H1 (cell line): ENCODE data around the gene APP. TPM values are rescaled to one million over a fixed set of nuclear protein-coding genes. Genes with fewer than 3 reads are reported as not detected.

Source experiments
- CTCF ChIA-PET: fragments of 300-600 bp; sonication (Branson Sonifier 250); formaldehyde crosslinking; loops from one replicate; lab custom pipeline; 2021; ENCODE audit not compliant: partially characterized antibody; lab: Charles Lee
- POLR2A ChIA-PET: fragments of 300-600 bp; sonication (Branson Sonifier 250); formaldehyde crosslinking; loops from one replicate; lab custom pipeline; 2021; ENCODE audit warnings: inconsistent platforms; ENCODE audit not compliant: partially characterized antibody; lab: Charles Lee
- DNase-seq, 2 experiments: peaks; one replicate each; pipeline versions ENCODE4 v3.0.0 to v3.0.0-alpha.2; 2010 to 2022; ENCODE audit warnings: low spot score in 2 of 2, low read depth in 1 of 2, mixed read lengths in 1 of 2
- FAIRE-seq: peaks from 2 replicates; lab custom pipeline; 2011; peaks lifted over from hg19 to GRCh38; lab: Jason Lieb, UNC
- H2AFZ ChIP-seq: 2 replicates; pipeline ENCODE4 v1.8.1; 2012; ENCODE audit warnings: low read length, inconsistent platforms
- H2AK5ac ChIP-seq: 2 replicates; pipeline ENCODE4 v1.6.1; 2013; ENCODE audit warnings: low read depth, low read length
- H2BK120ac ChIP-seq: replicated peaks from 2 replicates; pipeline ENCODE3; 2013; ENCODE audit warnings: low read depth, low read length, inconsistent platforms
- H2BK12ac ChIP-seq: 2 replicates; pipeline ENCODE4 v1.6.1; 2013; ENCODE audit warnings: low read depth, low read length
- H2BK15ac ChIP-seq: 2 replicates; pipeline ENCODE4 v1.6.1; 2013; ENCODE audit warnings: low read length
- H2BK20ac ChIP-seq: 2 replicates; pipeline ENCODE4 v1.6.1; 2013; ENCODE audit warnings: low read length
- H2BK5ac ChIP-seq: 2 replicates; pipeline ENCODE4 v1.6.1; 2013; ENCODE audit warnings: low read depth, low read length
- H3K14ac ChIP-seq: 2 replicates; pipeline ENCODE4 v1.6.1; 2013; ENCODE audit warnings: inconsistent platforms; ENCODE audit not compliant: insufficient read length
- H3K18ac ChIP-seq: 2 replicates; pipeline ENCODE4 v1.6.1; 2013; ENCODE audit warnings: low read length; ENCODE audit errors: extremely low read depth
- H3K23ac ChIP-seq: 2 replicates; pipeline ENCODE4 v1.6.1; 2013; ENCODE audit warnings: inconsistent platforms; ENCODE audit not compliant: insufficient read length
- H3K23me2 ChIP-seq: 2 replicates; pipeline ENCODE4 v1.6.1; 2013; ENCODE audit warnings: low read depth, low read length
- H3K27ac ChIP-seq: 2 replicates; pipeline ENCODE4 v1.6.1; 2011; ENCODE audit warnings: low read depth, low read length, inconsistent platforms
- H3K27me3 ChIP-seq, 4 experiments: replicated peaks in 1 of 4; 1 replicate in 1 of 4; 2 replicates in 3 of 4; pipeline versions ENCODE4 v1.6.1 to v1.8.1; 2011 to 2013; ENCODE audit warnings: low read length in 3 of 4, mild to moderate bottlenecking in 3 of 4, inconsistent platforms in 2 of 4, mixed read lengths in 2 of 4, moderate library complexity in 1 of 4; ENCODE audit not compliant: control insufficient read depth in 3 of 4, insufficient read depth in 3 of 4; ENCODE audit errors: extremely low read depth in 1 of 4
- H3K36me3 ChIP-seq, 4 experiments: 2 replicates each; pipeline versions ENCODE4 v1.6.1 to v1.8.1; 2011 to 2013; ENCODE audit warnings: mild to moderate bottlenecking in 4 of 4, low read length in 3 of 4, moderate library complexity in 2 of 4, control low read depth in 1 of 4, inconsistent platforms in 1 of 4; ENCODE audit not compliant: insufficient read depth in 4 of 4, control insufficient read depth in 2 of 4
- H3K4ac ChIP-seq: replicated peaks from 2 replicates; pipeline ENCODE3; 2013; ENCODE audit warnings: low read length, low read depth, mixed read lengths, inconsistent platforms; ENCODE audit not compliant: insufficient read length
- H3K4me1 ChIP-seq, 4 experiments: replicated peaks in 1 of 4; 1 replicate in 1 of 4; 2 replicates in 3 of 4; pipeline versions ENCODE4 v1.6.1 to v1.8.1; 2011 to 2013; ENCODE audit warnings: low read length in 3 of 4, inconsistent platforms in 2 of 4, mixed read lengths in 1 of 4; ENCODE audit not compliant: insufficient read depth in 4 of 4, control insufficient read depth in 3 of 4
- H3K4me2 ChIP-seq, 2 experiments: 2 replicates each; pipeline versions ENCODE4 v1.6.1 to v1.8.1; 2011 to 2013; ENCODE audit warnings: low read depth in 2 of 2, low read length in 2 of 2, control low read depth in 1 of 2, inconsistent platforms in 1 of 2, mild to moderate bottlenecking in 1 of 2; ENCODE audit not compliant: insufficient read depth in 1 of 2
- H3K4me3 ChIP-seq, 4 experiments: fragments of 200-600, 300-600 bp in 1 of 4; sonication (generic), shearing (Covaris generic), sonication (Bioruptor Twin) in 1 of 4; 2 replicates each; pipeline versions ENCODE4 v1.5.1 to v1.8.1; 2011 to 2016; ENCODE audit warnings: low read length in 4 of 4, low read depth in 3 of 4, control low read depth in 2 of 4, inconsistent platforms in 2 of 4, mild to moderate bottlenecking in 2 of 4, mixed read lengths in 1 of 4, moderate library complexity in 1 of 4; ENCODE audit not compliant: insufficient read depth in 2 of 4; ENCODE audit errors: extremely low read depth in 1 of 4
- H3K56ac ChIP-seq: replicated peaks from 2 replicates; pipeline ENCODE3; 2013; ENCODE audit warnings: low read depth, mild to moderate bottlenecking, mixed read lengths, low read length, inconsistent platforms; ENCODE audit not compliant: insufficient read length
- H3K79me1 ChIP-seq: 2 replicates; pipeline ENCODE4 v1.6.1; 2013; ENCODE audit warnings: low read depth, low read length, control low read depth
- H3K79me2 ChIP-seq, 2 experiments: 2 replicates each; pipeline versions ENCODE4 v1.6.1 to v1.8.1; 2012 to 2013; ENCODE audit warnings: low read length in 2 of 2, mild to moderate bottlenecking in 2 of 2, inconsistent platforms in 1 of 2; ENCODE audit not compliant: insufficient read depth in 2 of 2, control insufficient read depth in 1 of 2
- H3K9ac ChIP-seq, 4 experiments: replicated peaks in 1 of 4; 1 replicate in 1 of 4; 2 replicates in 3 of 4; pipeline versions ENCODE4 v1.6.1 to v1.8.1; 2011 to 2013; ENCODE audit warnings: low read depth in 3 of 4, low read length in 3 of 4, control low read depth in 2 of 4, mild to moderate bottlenecking in 2 of 4, moderate library complexity in 2 of 4, inconsistent platforms in 1 of 4; ENCODE audit errors: extremely low read depth in 1 of 4
- H3K9me3 ChIP-seq, 2 experiments: 2 replicates each; pipeline versions ENCODE4 v1.6.1 to v1.8.1; 2012 to 2013; ENCODE audit warnings: mild to moderate bottlenecking in 2 of 2, moderate library complexity in 2 of 2, control low read depth in 1 of 2, inconsistent platforms in 1 of 2, low read depth in 1 of 2, low read length in 1 of 2, mixed read lengths in 1 of 2; ENCODE audit not compliant: insufficient read depth in 2 of 2
- H4K20me1 ChIP-seq, 2 experiments: replicated peaks in 1 of 2; 2 replicates each; pipeline versions ENCODE3 to v1.8.1; 2011 to 2013; ENCODE audit warnings: inconsistent platforms in 2 of 2, low read length in 2 of 2, mild to moderate bottlenecking in 1 of 2; ENCODE audit not compliant: insufficient read depth in 2 of 2, control insufficient read depth in 1 of 2
- H4K5ac ChIP-seq: 2 replicates; pipeline ENCODE4 v1.6.1; 2013; ENCODE audit warnings: low read length, low read depth, mixed read lengths, inconsistent platforms; ENCODE audit not compliant: insufficient read length
- H4K8ac ChIP-seq: 2 replicates; pipeline ENCODE4 v1.8.0; 2013; ENCODE audit warnings: mild to moderate bottlenecking, moderate library complexity, low read length, inconsistent platforms; ENCODE audit not compliant: insufficient read depth; ENCODE audit errors: extremely low read depth
- H4K91ac ChIP-seq: replicated peaks from 2 replicates; pipeline ENCODE3; 2013; ENCODE audit warnings: low read length, mixed read lengths, inconsistent platforms; ENCODE audit not compliant: insufficient read length
- BACH1 ChIP-seq: IDR thresholded peaks from 2 replicates; pipeline ENCODE4 v1.6.1; 2012; ENCODE audit warnings: low read length, improper control_type of control experiment
- CHD2 ChIP-seq: IDR thresholded peaks from 2 replicates; pipeline ENCODE4 v1.6.1; 2012; ENCODE audit warnings: low read length, improper control_type of control experiment
- CREB1 ChIP-seq: IDR thresholded peaks from 2 replicates; pipeline ENCODE4 v1.6.1; 2012; ENCODE audit warnings: inconsistent platforms
- EGR1 ChIP-seq: IDR thresholded peaks from 2 replicates; pipeline ENCODE4 v1.6.1; 2011; ENCODE audit warnings: low read depth, low read length, borderline replicate concordance
- RAD21 ChIP-seq, 2 experiments: IDR thresholded peaks in 1 of 2; conservative IDR thresholded peaks in 1 of 2; 2 replicates each; pipeline ENCODE4 v1.6.1; 2011; ENCODE audit warnings: low read depth in 2 of 2, low read length in 2 of 2, improper control_type of control experiment in 1 of 2, inconsistent platforms in 1 of 2, mild to moderate bottlenecking in 1 of 2, moderate library complexity in 1 of 2
- RBBP5 ChIP-seq: IDR thresholded peaks from 2 replicates; pipeline ENCODE4 v1.7.1; 2012; ENCODE audit warnings: low read depth, mild to moderate bottlenecking, inconsistent platforms, low read length, moderate library complexity, borderline replicate concordance
- SIN3A ChIP-seq, 2 experiments: IDR thresholded peaks in 1 of 2; conservative IDR thresholded peaks in 1 of 2; 2 replicates each; pipeline ENCODE4 v1.6.1; 2011 to 2012; ENCODE audit warnings: low read length in 2 of 2, improper control_type of control experiment in 1 of 2, low read depth in 1 of 2, mild to moderate bottlenecking in 1 of 2
- SP1 ChIP-seq: IDR thresholded peaks from 2 replicates; pipeline ENCODE4 v1.6.1; 2011; ENCODE audit warnings: low read depth, low read length
- SRF ChIP-seq: IDR thresholded peaks from 2 replicates; pipeline ENCODE4 v1.6.1; 2011; ENCODE audit warnings: mild to moderate bottlenecking, low read depth, low read length, moderate library complexity
- TBP ChIP-seq: IDR thresholded peaks from 2 replicates; pipeline ENCODE4 v1.6.1; 2011; ENCODE audit warnings: low read depth, low read length, improper control_type of control experiment
- WGBS, 2 experiments: shearing (Covaris generic) in 1 of 2; methylation state at CpG; one replicate each; pipeline versions ENCODE4 v1.1.6 to v1.1.7; 2013 to 2015; ENCODE audit warnings: low lambda C conversion rate in 2 of 2, mixed read lengths in 2 of 2, inconsistent platforms in 1 of 2, low coverage in 1 of 2, missing lambda C conversion rate in 1 of 2; ENCODE audit not compliant: insufficient replicate concordance in 2 of 2, insufficient coverage in 1 of 2, insufficient read length in 1 of 2; ENCODE audit errors: extremely low coverage in 1 of 2, missing lambda C conversion rate in 1 of 2; 5-methylcytosine and 5-hydroxymethylcytosine counted together
- polyA plus RNA-seq, 7 experiments: library from polyadenylated mRNA; depleted of rRNA in 3 of 7; stranded (reverse) in 5 of 7; unstranded in 2 of 7; fragments of >200 nt in 5 of 7; fragments of 200-250 nt in 2 of 7; gene quantifications; 1 replicate in 5 of 7; 2 replicates in 1 of 7; 4 replicates in 1 of 7; pipeline versions ENCODE4 v1.2.1 to v1.2.3, GENCODE V29; 2011 to 2013; ENCODE audit warnings: missing spikeins in 2 of 7, mixed read lengths in 2 of 7
- total RNA-seq: library from RNA; stranded (reverse); fragmentation: NEBNext Ultra II Directional; extraction: Animal tissue kit (Norgen Biotek cat#: 25700); gene quantifications from 2 replicates; pipeline ENCODE4 v1.2.1, GENCODE V29; 2021
- TF ChIP-seq, protein P1 (sequence below): IDR thresholded peaks from 2 replicates; pipeline ENCODE4 v1.6.1; 2011; ENCODE audit warnings: low read length, improper control_type of control experiment

APP gene
- total and polyA plus RNA-seq, 2 of the 8 experiments (the other 6 are each of a cell fraction or from before 2014, with no cell fraction given) = 375 to 551 TPM

DNA sequence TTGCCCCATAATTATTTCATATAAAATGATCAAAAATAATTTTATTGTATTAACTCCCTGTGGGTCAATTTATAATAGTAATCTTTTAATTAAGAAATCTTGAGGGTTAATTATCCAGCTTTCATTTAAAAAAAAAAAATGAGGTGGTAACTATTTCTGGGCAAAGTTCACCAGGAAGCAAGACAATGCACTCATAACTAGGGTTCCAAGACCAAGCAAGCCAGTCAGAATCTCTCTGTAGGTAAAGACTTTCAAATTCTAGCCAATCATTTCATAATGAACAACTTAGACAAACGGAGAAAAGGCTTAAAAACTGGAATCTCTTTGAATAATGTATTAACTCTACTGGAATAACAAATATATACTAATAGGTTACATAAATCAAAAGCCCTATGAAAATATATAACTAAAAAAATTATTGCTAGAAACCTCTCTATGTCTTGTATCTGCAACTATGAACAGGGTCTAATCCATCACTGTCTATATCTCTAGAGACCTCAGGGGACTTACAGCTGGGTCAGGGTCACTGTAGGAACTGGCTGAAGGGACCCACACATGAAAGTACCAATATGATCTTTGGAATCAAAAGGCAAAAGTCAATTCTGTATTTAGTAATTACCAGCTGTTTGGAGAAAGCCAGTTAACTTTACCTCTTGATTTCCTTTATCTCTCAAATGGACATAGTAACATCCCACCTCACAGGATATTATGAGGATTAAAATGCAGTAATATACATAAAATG is 43.3 kb downstream of the APP start:
- peaks cover 5 to 27% (median 21%) of the 10 kb centered on the region in 4 experiments; a peak in 6 of 7 replicates for H3K4me1 ChIP-seq
- peaks cover 19 to 32% of the 10 kb centered on the region in 2 experiments for H4K20me1 ChIP-seq
- H4K91ac ChIP-seq = no peak overlapping the region
- FAIRE-seq = no peak
- H2BK20ac ChIP-seq = no peak overlapping the region
- peaks cover 3% of the 10 kb centered on the region for H3K79me1 ChIP-seq
- no peaks in the 10 kb centered on the region for H3K23me2 ChIP-seq
- POLR2A ChIA-PET = interaction anchor here (1.0 to 1.5 kb wide), 2 partner anchors 13 to 14 kb away, joined by 3 to 7 read pairs; no protein-coding TSS in a partner anchor
- no peak overlapping the region for H3K14ac ChIP-seq
- no peak for DNase-seq
- no peak overlapping the region for H3K18ac ChIP-seq
- H2BK5ac ChIP-seq = no peak overlapping the region
- H4K5ac ChIP-seq = no peak overlapping the region
- H3K36me3 ChIP-seq = no peaks in the 10 kb centered on the region
- H2BK12ac ChIP-seq = no peak overlapping the region
- no peak overlapping the region for H3K9ac ChIP-seq
- no peak overlapping the region for H2AK5ac ChIP-seq
- H2BK120ac ChIP-seq = no peak overlapping the region
- no peak overlapping the region for H2BK15ac ChIP-seq
- H3K56ac ChIP-seq = no peak overlapping the region
- no peak overlapping the region for H3K27ac ChIP-seq
- H3K9me3 ChIP-seq = no peaks in the 10 kb centered on the region
- H3K27me3 ChIP-seq = no peaks in the 10 kb centered on the region
- H3K23ac ChIP-seq = no peak overlapping the region
- no peak overlapping the region for H2AFZ ChIP-seq
- CTCF ChIA-PET = interaction anchor here (0.7 to 1.3 kb wide), 2 partner anchors 43 to 244 kb away, joined by 3 read pairs; no protein-coding TSS in a partner anchor
- peaks cover 5 to 97% of the 10 kb centered on the region in 2 experiments; a peak in 3 of 4 replicates for H3K79me2 ChIP-seq
- WGBS, 2 experiments = 90% methylated on average over 1 of the region's 1 CpG; no CpG with 5 or more reads in 1 of the 2 experiments
- H3K4me2 ChIP-seq = no peak overlapping the region; a peak in 1 of 4 replicates
- H3K4me3 ChIP-seq = no peak overlapping the region
- no peak overlapping the region for H3K4ac ChIP-seq
- no peak overlapping the region for H4K8ac ChIP-seq
- TF ChIP-seq SIN3A (conservative IDR thresholded peaks at IDR 0.05 in 1 of 2, IDR thresholded peaks at IDR 0.05 in 1 of 2; ENCODE audit: low read depth in 1 of 2, low read length in 2 of 2) = no peak
- TF ChIP-seq, protein P1, sequence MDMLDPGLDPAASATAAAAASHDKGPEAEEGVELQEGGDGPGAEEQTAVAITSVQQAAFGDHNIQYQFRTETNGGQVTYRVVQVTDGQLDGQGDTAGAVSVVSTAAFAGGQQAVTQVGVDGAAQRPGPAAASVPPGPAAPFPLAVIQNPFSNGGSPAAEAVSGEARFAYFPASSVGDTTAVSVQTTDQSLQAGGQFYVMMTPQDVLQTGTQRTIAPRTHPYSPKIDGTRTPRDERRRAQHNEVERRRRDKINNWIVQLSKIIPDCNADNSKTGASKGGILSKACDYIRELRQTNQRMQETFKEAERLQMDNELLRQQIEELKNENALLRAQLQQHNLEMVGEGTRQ = no peak
- no peak for TF ChIP-seq CREB1
- no peak for TF ChIP-seq EGR1
- TF ChIP-seq RBBP5 = no peak
- no peak for TF ChIP-seq SP1
- TF ChIP-seq BACH1 = no peak
- no peak for TF ChIP-seq SRF
- no peak for TF ChIP-seq TBP
- no peak for TF ChIP-seq RAD21 (IDR thresholded peaks at IDR 0.05 in 1 of 2, conservative IDR thresholded peaks at IDR 0.05 in 1 of 2; ENCODE audit: low read depth in 2 of 2, low read length in 2 of 2)
- no peak for TF ChIP-seq CHD2
